ENCODE measurements around the gene PRKCI.

PRKCI gene

GRCh38 chr3:170228093-170228766, 6.0 kb downstream of the PRKCI start:
- TF ChIP-seq ZFX (IDR thresholded peaks at IDR 0.05; ENCODE audit: borderline replicate concordance) = no peak
- TF ChIP-seq CTCF (IDR thresholded peaks at IDR 0.05) = no peak

GRCh38 chr3:170232266-170232665, 10.0 kb downstream of the PRKCI start:
- no peak overlapping the region for H3K27ac ChIP-seq
- TF ChIP-seq CTCF (IDR thresholded peaks at IDR 0.05) (no peak), ZFX (IDR thresholded peaks at IDR 0.05; ENCODE audit: borderline replicate concordance) (no peak)

More at GRCh38 chr3:170228093-170228766, 6.0 kb downstream of the PRKCI start:
- no peak overlapping the region for H3K27ac ChIP-seq

GRCh38 chr3:170233530-170233929, 11.3 kb downstream of the PRKCI start:
- TF ChIP-seq ZFX (IDR thresholded peaks at IDR 0.05; ENCODE audit: borderline replicate concordance) (no peak), CTCF (IDR thresholded peaks at IDR 0.05) (no peak)
- H3K27ac ChIP-seq = no peak overlapping the region

GRCh38 chr3:170240142-170240541, 17.9 kb downstream of the PRKCI start:
- H3K27ac ChIP-seq = no peak overlapping the region
- no peak for TF ChIP-seq ZFX (IDR thresholded peaks at IDR 0.05; ENCODE audit: borderline replicate concordance)
- TF ChIP-seq CTCF (IDR thresholded peaks at IDR 0.05) = no peak

- TF ChIP-seq ZFX (IDR thresholded peaks at IDR 0.05; ENCODE audit: borderline replicate concordance) (no peak), CTCF (IDR thresholded peaks at IDR 0.05) (no peak)
- H3K27ac ChIP-seq = no peak overlapping the region
These were observed 18.4 kb downstream of the PRKCI start for GRCh38 chr3:170240671-170241070.

GRCh38 chr3:170244576-170244975, 22.4 kb downstream of the PRKCI start:
- no peak overlapping the region for H3K27ac ChIP-seq
- TF ChIP-seq ZFX (IDR thresholded peaks at IDR 0.05; ENCODE audit: borderline replicate concordance) (no peak), CTCF (IDR thresholded peaks at IDR 0.05) (no peak)

GRCh38 chr3:170247875-170248274, 25.7 kb downstream of the PRKCI start:
- no peak for TF ChIP-seq CTCF (IDR thresholded peaks at IDR 0.05)
- no peak for TF ChIP-seq ZFX (IDR thresholded peaks at IDR 0.05; ENCODE audit: borderline replicate concordance)
- H3K27ac ChIP-seq = no peak overlapping the region
